Hepatocyte (in vitro differentiated cells): Measurements from ENCODE around the gene GALNT17. TPM values are rescaled to one million over a fixed set of nuclear protein-coding genes. Genes with fewer than 3 reads are reported as not detected.
A peak's percentile ranks its signal among the peaks of the same experiment; 100 is the strongest.

Experiments used
- DNase-seq: peaks from one replicate; pipeline ENCODE4 v3.0.0-alpha.2; 2016; ENCODE audit warnings: low spot score
- H2AFZ ChIP-seq: fragments of 200-600 bp; sonication (generic); 2 replicates; pipeline ENCODE4 v1.6.0; 2016; ENCODE audit warnings: antibody characterized with exemption, mild to moderate bottlenecking
- H3K27ac ChIP-seq: fragments of 200-600 bp; sonication (generic); 2 replicates; pipeline ENCODE4 v1.5.1; 2016; ENCODE audit warnings: mild to moderate bottlenecking
- H3K27me3 ChIP-seq: fragments of 200-600 bp; sonication (generic); 2 replicates; pipeline ENCODE4 v1.6.1; 2016
- H3K36me3 ChIP-seq: fragments of 200-600 bp; sonication (generic); replicated peaks from 2 replicates; pipeline ENCODE4 v1.5.1; 2016; ENCODE audit warnings: low read depth; ENCODE audit not compliant: insufficient read depth
- H3K4me1 ChIP-seq: fragments of 200-600 bp; sonication (generic); 2 replicates; pipeline ENCODE4 v1.5.1; 2016; ENCODE audit warnings: mild to moderate bottlenecking, moderate library complexity; ENCODE audit not compliant: insufficient read depth
- H3K4me2 ChIP-seq: fragments of 200-600 bp; sonication (generic); 2 replicates; pipeline ENCODE4 v1.6.0; 2016
- H3K4me3 ChIP-seq: fragments of 200-600 bp; sonication (generic); 2 replicates; pipeline ENCODE4 v1.5.1; 2016; ENCODE audit warnings: mild to moderate bottlenecking
- H3K79me2 ChIP-seq: fragments of 200-600 bp; sonication (generic); 2 replicates; pipeline ENCODE4 v1.6.0; 2017; ENCODE audit warnings: mild to moderate bottlenecking
- H3K9me2 ChIP-seq: fragments of 200-600 bp; sonication (generic); replicated peaks from 2 replicates; pipeline ENCODE4 v1.6.0; 2017; ENCODE audit warnings: mild to moderate bottlenecking; ENCODE audit not compliant: insufficient read depth
- H3K9me3 ChIP-seq: fragments of 200-600 bp; sonication (generic); 2 replicates; pipeline ENCODE4 v1.5.1; 2016; ENCODE audit warnings: low read depth, mild to moderate bottlenecking
- H4K20me1 ChIP-seq: fragments of 200-600 bp; sonication (generic); 2 replicates; pipeline ENCODE4 v1.6.0; 2016; ENCODE audit warnings: mild to moderate bottlenecking; ENCODE audit not compliant: insufficient read depth, poor library complexity, severe bottlenecking
- EZH2 ChIP-seq: fragments of 200-600 bp; sonication (generic); IDR thresholded peaks from 2 replicates; pipeline ENCODE4 v1.6.1; 2016; ENCODE audit warnings: antibody characterized with exemption, mild to moderate bottlenecking, borderline replicate concordance
- EZH2phosphoT487 ChIP-seq: fragments of 200-600 bp; sonication (generic); IDR thresholded peaks from one replicate; pipeline ENCODE4 v1.6.1; 2018; ENCODE audit warnings: antibody characterized with exemption, mild to moderate bottlenecking, low read depth, moderate library complexity; ENCODE audit not compliant: unreplicated experiment, severe bottlenecking
- WGBS: methylation state at CpG from one replicate; pipeline ENCODE4 v1.1.6; 2016; ENCODE audit warnings: low lambda C conversion rate; ENCODE audit errors: missing lambda C conversion rate; 5-methylcytosine and 5-hydroxymethylcytosine counted together
- polyA plus RNA-seq: library from polyadenylated mRNA; unstranded; fragments of >200 nt; fragmentation: Nextera tagmentation; extraction: Ambion mirVana; gene quantifications from 2 replicates; pipeline ENCODE4 v1.2.1, GENCODE V29; 2016
- total RNA-seq: library from RNA; depleted of rRNA; stranded (reverse); fragments of >200 nt; gene quantifications from 2 replicates; pipeline ENCODE4 v1.2.3, GENCODE V29; 2014
- TF ChIP-seq, protein P1 (sequence below): fragments of 200-600 bp; sonication (generic); IDR thresholded peaks from 2 replicates; pipeline ENCODE4 v1.5.1; 2016; ENCODE audit warnings: antibody characterized with exemption, mild to moderate bottlenecking; ENCODE audit not compliant: poor library complexity

Gene GALNT17
- total RNA-seq (4.3 and 6.1 TPM in 2 replicates), polyA plus RNA-seq (7.3 and 8.1 TPM in 2 replicates)

DNA sequence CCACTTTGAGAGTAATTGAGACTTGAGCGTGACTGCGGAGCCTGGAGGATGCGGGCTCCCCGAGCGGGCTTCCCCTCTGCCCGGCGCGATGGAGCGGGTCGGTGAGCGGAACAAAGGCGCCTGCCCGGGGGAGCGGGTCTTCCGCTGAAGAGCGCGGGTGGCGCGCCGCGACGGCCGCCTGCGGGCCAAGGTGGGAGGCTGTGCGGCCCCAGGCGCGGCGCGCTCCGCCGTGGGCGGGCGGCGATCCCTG is at the start of gene GALNT17:
Gene GALNT17, plus strand, starts transcription at position 18 of the 250 bp plus-strand sequence.
- Histone ChIP-seq H3K4me1 (peaks cover 3% of the 10 kb centered on the region), H4K20me1 (no peaks in the 10 kb centered on the region), H3K9me3 (no peaks in the 10 kb centered on the region), H3K36me3 (no peaks in the 10 kb centered on the region), H3K4me2 (peak within 1 kb of the TSS; percentile 96), H3K27ac (no peak within 1 kb of the TSS), H3K4me3 (peak within 1 kb of the TSS; percentile 74), H3K27me3 (peaks cover 55% of the 10 kb centered on the region), H2AFZ (peak within 1 kb of the TSS; percentile 41), H3K9me2 (no peaks in the 10 kb centered on the region), H3K79me2 (no peaks in the 10 kb centered on the region)
- DNase-seq = no peak
- 0% methylated on average over 21 of the region's 34 CpGs for WGBS
- TF ChIP-seq EZH2 (no peak), EZH2phosphoT487 (no peak)
- TF ChIP-seq, protein P1, sequence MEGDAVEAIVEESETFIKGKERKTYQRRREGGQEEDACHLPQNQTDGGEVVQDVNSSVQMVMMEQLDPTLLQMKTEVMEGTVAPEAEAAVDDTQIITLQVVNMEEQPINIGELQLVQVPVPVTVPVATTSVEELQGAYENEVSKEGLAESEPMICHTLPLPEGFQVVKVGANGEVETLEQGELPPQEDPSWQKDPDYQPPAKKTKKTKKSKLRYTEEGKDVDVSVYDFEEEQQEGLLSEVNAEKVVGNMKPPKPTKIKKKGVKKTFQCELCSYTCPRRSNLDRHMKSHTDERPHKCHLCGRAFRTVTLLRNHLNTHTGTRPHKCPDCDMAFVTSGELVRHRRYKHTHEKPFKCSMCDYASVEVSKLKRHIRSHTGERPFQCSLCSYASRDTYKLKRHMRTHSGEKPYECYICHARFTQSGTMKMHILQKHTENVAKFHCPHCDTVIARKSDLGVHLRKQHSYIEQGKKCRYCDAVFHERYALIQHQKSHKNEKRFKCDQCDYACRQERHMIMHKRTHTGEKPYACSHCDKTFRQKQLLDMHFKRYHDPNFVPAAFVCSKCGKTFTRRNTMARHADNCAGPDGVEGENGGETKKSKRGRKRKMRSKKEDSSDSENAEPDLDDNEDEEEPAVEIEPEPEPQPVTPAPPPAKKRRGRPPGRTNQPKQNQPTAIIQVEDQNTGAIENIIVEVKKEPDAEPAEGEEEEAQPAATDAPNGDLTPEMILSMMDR = no peak

DNA sequence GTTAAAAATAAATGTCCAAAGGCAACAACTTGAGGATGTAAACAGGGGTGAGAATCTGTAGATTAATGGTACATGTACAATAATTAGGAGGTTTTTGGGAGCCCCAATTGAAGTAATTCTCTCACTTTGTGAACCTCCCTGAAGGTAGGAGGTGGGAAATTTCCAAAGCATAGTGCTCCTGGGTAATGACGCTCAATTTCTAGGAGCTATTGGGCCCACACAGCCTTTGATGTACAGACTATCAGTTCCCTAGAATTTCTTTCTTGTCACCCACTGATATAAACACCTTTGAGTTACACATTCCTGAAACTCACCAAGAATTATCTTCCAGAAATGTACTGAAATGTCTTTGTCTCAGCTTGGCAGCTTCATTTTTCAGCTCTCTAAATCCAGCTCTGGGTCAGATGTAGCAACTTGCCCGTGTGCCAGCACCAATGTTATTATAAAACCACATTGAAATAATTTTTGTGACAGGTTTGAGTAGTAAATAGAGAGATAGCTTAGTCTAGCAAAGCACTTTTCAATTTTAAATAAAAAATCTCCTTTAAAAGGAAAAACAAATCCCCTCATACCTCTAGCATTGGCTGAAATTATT is 36.6 kb upstream of the GALNT17 start:
- Histone ChIP-seq H3K9me3 (no peaks in the 10 kb centered on the region), H3K27me3 (no peaks in the 10 kb centered on the region), H3K27ac (no peak overlapping the region), H3K4me2 (no peak overlapping the region), H3K36me3 (no peaks in the 10 kb centered on the region), H2AFZ (no peak overlapping the region), H4K20me1 (no peaks in the 10 kb centered on the region), H3K9me2 (no peaks in the 10 kb centered on the region), H3K79me2 (no peaks in the 10 kb centered on the region), H3K4me3 (no peak overlapping the region), H3K4me1 (no peaks in the 10 kb centered on the region)
- TF ChIP-seq, protein P1 = no peak
- TF ChIP-seq EZH2phosphoT487 (no peak), EZH2 (no peak)
- 69% methylated on average over 2 of the region's 2 CpGs for WGBS
- no peak for DNase-seq

DNA sequence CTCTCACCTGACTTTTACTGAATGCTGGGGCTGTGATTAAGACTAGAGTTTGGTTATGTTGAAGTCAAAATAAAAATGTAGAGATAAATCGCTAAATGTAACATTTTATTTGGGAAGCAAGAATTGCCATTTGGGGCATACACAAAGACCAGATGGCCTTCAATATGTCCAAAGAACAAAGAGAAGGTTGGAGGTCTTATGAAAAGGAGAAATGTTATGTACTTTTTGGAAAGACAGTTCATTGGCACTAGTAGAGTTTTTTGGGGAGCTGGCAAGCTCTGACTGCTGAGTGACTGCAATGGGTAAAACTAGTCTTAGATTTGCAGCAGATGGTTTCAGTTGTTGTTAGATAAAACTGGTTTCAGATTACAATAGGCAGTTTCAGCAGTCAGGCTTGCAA is 35.6 kb upstream of the GALNT17 start:
- Histone ChIP-seq H3K4me3 (no peak overlapping the region), H3K4me1 (no peaks in the 10 kb centered on the region), H3K36me3 (no peaks in the 10 kb centered on the region), H3K4me2 (no peak overlapping the region), H3K27ac (no peak overlapping the region), H3K79me2 (no peaks in the 10 kb centered on the region), H4K20me1 (no peaks in the 10 kb centered on the region), H3K27me3 (no peaks in the 10 kb centered on the region), H3K9me2 (no peaks in the 10 kb centered on the region), H2AFZ (no peak overlapping the region), H3K9me3 (no peaks in the 10 kb centered on the region)
- TF ChIP-seq, protein P1 = no peak
- TF ChIP-seq EZH2 = no peak
- no peak for TF ChIP-seq EZH2phosphoT487
- WGBS = 86% methylated on average over 1 of the region's 1 CpG
- DNase-seq = no peak

DNA sequence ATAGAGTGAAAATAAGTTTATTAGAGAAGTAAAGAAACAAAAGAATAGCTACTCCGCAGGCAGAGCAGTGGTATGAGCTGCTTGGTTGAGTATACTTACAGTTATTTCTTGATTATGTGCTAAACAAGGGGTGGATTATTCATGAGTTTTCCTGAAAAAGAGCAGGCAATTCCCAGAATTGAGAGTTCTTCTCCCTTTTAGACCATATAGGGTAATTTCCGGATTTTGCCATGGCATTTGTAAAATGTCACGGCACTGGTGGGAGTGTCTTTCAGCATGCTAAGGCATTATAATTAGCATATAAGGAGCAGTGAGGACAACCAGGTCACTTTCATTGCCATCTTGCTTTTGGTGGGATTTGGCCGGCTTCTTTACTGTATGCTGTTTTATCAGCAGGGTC is 25.7 kb upstream of the GALNT17 start:
- H2AFZ ChIP-seq = no peak overlapping the region
- no peak for DNase-seq
- no peaks in the 10 kb centered on the region for H3K27me3 ChIP-seq
- no peaks in the 10 kb centered on the region for H3K36me3 ChIP-seq
- WGBS = 73% methylated on average over 4 of the region's 4 CpGs
- no peak overlapping the region for H3K4me3 ChIP-seq
- H3K4me2 ChIP-seq = no peak overlapping the region
- no peaks in the 10 kb centered on the region for H3K9me2 ChIP-seq
- H3K9me3 ChIP-seq = no peaks in the 10 kb centered on the region
- H3K79me2 ChIP-seq = no peaks in the 10 kb centered on the region
- H3K4me1 ChIP-seq = no peaks in the 10 kb centered on the region
- TF ChIP-seq EZH2 (no peak), EZH2phosphoT487 (no peak)
- H4K20me1 ChIP-seq = no peaks in the 10 kb centered on the region
- no peak overlapping the region for H3K27ac ChIP-seq
